COLO668 (cell line): Measurements from ENCODE around the gene PHF12.

ENCODE experiments used
- DNase-seq: peaks from one replicate; lab custom pipeline; 2025; ENCODE audit not compliant: unreplicated experiment; lab: John Stamatoyannopoulos, UW

PHF12 gene

GRCh38 chr17:28862561-28862960 lies 88.8 kb downstream of the PHF12 start:
- DNase-seq, result no peak

GRCh38 chr17:28861393-28862203 lies 89.7 kb downstream of the PHF12 start:
- DNase-seq, result no peak

DNA sequence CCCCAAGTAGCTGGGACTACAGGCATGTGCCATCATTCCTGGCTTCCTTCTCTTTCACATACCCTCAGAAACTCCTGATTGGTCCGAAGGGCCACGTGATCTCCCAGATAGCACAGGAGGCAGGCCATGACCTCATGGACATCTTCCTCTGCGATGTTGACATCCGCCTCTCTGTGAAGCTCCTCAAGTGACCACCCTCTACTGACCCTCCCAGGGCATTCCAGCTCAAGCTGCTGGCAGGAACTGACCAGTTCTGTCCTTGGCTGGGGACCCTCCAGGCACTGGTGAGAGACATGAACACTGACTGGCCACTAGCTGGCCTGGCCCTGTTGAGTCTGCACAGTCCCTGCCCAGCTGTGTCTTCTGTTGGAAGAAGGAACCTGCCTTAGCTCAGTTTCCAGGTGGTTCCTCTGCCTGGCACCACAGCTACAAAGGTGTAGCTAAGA lies 90.9 kb downstream of the PHF12 start:
- DNase-seq, result no peak

GRCh38 chr17:28858801-28859355 lies 92.4 kb downstream of the PHF12 start:
- DNase-seq, result no peak

- DNase-seq, result no peak
These were observed 93.2 kb downstream of the PHF12 start for GRCh38 chr17:28857905-28858800.

- DNase-seq, result no peak
These were observed 95.2 kb downstream of the PHF12 start for GRCh38 chr17:28856028-28856574.

DNA sequence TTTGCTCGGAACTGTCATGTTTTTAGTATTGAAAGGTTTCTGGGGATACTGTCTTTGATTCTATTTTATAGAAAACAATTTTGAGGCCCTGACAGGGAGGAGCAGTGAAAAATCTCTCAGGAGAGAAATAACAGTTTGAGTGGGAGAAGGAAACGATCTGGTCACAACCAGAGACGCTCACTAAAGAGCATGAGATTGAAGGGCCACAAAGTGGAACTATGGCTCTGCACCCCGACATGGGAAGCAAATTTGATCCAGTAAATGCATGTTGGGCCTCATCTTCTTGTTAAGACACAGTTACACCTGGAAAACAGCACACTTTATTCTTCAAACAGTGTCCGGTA lies 96.0 kb downstream of the PHF12 start:
- no peak for DNase-seq
